ENCODE data around the gene DIMT1. TPM values are rescaled to one million over a fixed set of nuclear protein-coding genes. Genes with fewer than 3 reads are reported as not detected.

The DIMT1 gene
- total RNA-seq, 1 experiment from 2014 or later: 44.0 TPM

DNA sequence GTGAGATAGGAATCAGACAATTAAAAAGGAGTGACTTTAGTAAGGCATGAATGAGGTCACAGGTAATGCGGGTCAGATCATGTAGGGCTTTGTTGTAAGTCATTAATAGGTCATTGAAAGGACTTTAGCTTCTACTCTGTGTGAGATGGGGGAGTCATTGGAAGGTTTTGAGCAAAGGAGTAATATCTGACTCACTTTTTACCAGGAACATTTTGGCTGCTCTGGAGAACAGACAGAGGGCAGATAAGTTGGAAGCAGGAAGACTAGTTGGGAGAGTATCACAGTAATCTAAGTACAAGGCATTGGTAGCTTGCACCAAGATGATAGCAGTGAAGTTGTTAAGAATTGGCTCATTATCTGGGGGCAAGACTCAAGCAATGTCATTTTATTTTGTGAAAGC is 60.3 kb downstream of the DIMT1 start:
- H3K9me3 Mint-ChIP-seq (ENCODE audit: unreplicated experiment): no peaks in the 10 kb centered on the region
- no peak overlapping the region for H3K4me3 Mint-ChIP-seq (ENCODE audit: unreplicated experiment)
- intact Hi-C loops (cut with micrococcal nuclease): no loop called here
- H3K4me1 Mint-ChIP-seq (ENCODE audit: insufficient read depth, unreplicated experiment): peaks cover 11% of the 10 kb centered on the region
- H3K27ac Mint-ChIP-seq (ENCODE audit: low read depth, unreplicated experiment): no peak overlapping the region
- no peak for DNase-seq (ENCODE audit: unreplicated experiment)
- CTCF ChIA-PET: interaction anchor here (0.7 to 1.7 kb wide), 5 partner anchors 10 to 31 kb away, joined by 3 to 8 read pairs (median 5); no protein-coding TSS in a partner anchor
- no peaks in the 10 kb centered on the region for H3K27me3 Mint-ChIP-seq (ENCODE audit: insufficient read depth, unreplicated experiment)
- no TSS peak for BruUV-seq (replicated peaks)
- POLR2A ChIA-PET: interaction anchor here (0.6 kb wide), 1 partner anchor 555 kb away, joined by 3 read pairs; no protein-coding TSS in a partner anchor
- H3K36me3 Mint-ChIP-seq (ENCODE audit: insufficient read depth, unreplicated experiment): peaks cover 7% of the 10 kb centered on the region
- TF ChIP-seq, protein P1, sequence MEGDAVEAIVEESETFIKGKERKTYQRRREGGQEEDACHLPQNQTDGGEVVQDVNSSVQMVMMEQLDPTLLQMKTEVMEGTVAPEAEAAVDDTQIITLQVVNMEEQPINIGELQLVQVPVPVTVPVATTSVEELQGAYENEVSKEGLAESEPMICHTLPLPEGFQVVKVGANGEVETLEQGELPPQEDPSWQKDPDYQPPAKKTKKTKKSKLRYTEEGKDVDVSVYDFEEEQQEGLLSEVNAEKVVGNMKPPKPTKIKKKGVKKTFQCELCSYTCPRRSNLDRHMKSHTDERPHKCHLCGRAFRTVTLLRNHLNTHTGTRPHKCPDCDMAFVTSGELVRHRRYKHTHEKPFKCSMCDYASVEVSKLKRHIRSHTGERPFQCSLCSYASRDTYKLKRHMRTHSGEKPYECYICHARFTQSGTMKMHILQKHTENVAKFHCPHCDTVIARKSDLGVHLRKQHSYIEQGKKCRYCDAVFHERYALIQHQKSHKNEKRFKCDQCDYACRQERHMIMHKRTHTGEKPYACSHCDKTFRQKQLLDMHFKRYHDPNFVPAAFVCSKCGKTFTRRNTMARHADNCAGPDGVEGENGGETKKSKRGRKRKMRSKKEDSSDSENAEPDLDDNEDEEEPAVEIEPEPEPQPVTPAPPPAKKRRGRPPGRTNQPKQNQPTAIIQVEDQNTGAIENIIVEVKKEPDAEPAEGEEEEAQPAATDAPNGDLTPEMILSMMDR (IDR thresholded peaks at IDR 0.05; ENCODE audit: unreplicated experiment): no peak

DNA sequence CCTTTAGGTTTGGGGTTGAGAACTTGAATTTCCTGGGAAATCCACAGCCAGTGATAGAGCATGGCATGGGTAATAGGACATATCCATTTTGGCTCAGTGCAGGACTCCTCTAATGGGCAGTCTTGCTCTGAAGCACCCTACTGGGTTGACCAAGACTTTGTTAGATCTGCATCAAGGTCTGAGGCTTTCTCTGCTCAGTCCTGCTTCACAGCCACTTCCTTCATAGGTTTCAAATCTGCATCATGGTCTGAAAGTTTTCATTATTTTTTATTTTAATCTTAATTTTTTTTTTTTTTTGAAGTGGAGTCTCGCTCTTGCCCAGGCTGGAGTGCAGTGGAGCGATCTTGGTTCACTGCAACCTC is 61.2 kb downstream of the DIMT1 start:
- DNase-seq (ENCODE audit: unreplicated experiment): no peak
- Mint-ChIP-seq H3K9me3 (ENCODE audit: unreplicated experiment) (no peaks in the 10 kb centered on the region), H3K4me3 (ENCODE audit: unreplicated experiment) (no peak overlapping the region), H3K36me3 (ENCODE audit: insufficient read depth, unreplicated experiment) (peaks cover 6% of the 10 kb centered on the region), H3K27me3 (ENCODE audit: insufficient read depth, unreplicated experiment) (no peaks in the 10 kb centered on the region), H3K4me1 (ENCODE audit: insufficient read depth, unreplicated experiment) (peaks cover 11% of the 10 kb centered on the region), H3K27ac (ENCODE audit: low read depth, unreplicated experiment) (no peak overlapping the region)
- POLR2A ChIA-PET: no interaction called here
- CTCF ChIA-PET: interaction anchor here (0.6 kb wide), 1 partner anchor 58 kb away, joined by 3 read pairs; no protein-coding TSS in a partner anchor
- intact Hi-C loops (cut with micrococcal nuclease): no loop called here
- no TSS peak for BruUV-seq (replicated peaks)
- TF ChIP-seq, protein P1 (IDR thresholded peaks at IDR 0.05; ENCODE audit: unreplicated experiment): no peak

DNA sequence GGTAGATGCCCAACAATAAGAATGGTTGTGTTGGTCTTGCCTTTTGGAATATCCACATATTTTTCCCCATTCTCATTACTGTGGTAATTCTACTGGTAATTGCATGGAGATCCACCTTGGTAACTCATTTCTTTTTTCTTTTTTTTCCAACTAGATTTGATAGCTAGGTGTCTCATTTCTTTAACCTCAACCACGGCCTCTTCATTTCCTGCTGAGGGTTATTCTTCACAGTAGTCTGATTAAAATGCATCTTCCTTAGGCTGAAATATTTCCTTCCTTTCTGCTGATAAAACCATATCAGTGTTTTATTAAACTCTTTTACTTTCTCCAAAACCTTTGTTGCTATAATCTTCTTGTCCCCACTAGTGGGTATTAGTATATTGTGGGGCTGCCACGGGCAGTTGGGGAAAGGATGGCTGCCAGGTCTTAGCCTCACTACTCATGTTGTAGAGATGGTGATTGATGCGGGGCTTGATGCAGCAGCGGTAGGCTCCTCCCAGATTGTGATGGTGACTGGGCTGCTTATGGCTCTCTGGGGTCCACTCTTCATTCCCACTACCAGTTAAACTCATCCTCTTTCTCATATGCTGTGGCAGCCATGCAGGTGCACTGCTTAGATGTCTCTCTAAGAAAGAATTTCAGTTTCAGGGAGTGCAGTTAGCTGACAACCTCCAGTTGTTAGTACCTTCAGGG is 61.8 kb downstream of the DIMT1 start:
- TF ChIP-seq, protein P1 (IDR thresholded peaks at IDR 0.05; ENCODE audit: unreplicated experiment): no peak
- Mint-ChIP-seq H3K4me3 (ENCODE audit: unreplicated experiment) (no peak overlapping the region), H3K4me1 (ENCODE audit: insufficient read depth, unreplicated experiment) (peaks cover 11% of the 10 kb centered on the region), H3K36me3 (ENCODE audit: insufficient read depth, unreplicated experiment) (peaks cover 6% of the 10 kb centered on the region), H3K27me3 (ENCODE audit: insufficient read depth, unreplicated experiment) (no peaks in the 10 kb centered on the region), H3K27ac (ENCODE audit: low read depth, unreplicated experiment) (no peak overlapping the region), H3K9me3 (ENCODE audit: unreplicated experiment) (no peaks in the 10 kb centered on the region)
- intact Hi-C loops (cut with micrococcal nuclease): no loop called here
- no peak for DNase-seq (ENCODE audit: unreplicated experiment)
- POLR2A ChIA-PET: no interaction called here
- CTCF ChIA-PET: interaction anchor here (0.6 to 0.7 kb wide), 2 partner anchors 58 to 196 kb away, joined by 3 read pairs; no protein-coding TSS in a partner anchor
- no TSS peak for BruUV-seq (replicated peaks)

DNA sequence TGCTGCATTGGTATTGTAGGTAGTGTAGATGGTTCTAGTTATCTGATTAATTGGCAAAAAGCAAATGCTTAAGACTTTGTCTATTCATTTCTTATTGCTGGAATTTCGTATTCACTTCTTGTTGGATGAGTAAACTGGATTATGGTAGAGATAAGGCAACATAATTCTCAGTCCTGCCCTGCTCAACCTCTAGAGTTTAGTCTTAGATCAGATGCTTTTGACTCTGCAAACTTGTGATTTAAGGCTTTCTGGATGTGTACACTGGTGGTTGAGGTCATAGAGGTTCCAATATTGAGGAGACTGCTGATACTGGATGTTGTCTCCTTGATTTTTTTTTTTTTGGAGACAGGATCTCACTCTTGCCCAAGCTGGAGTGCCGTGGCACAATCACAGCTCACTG is 62.7 kb downstream of the DIMT1 start:
- no peak overlapping the region for H3K4me3 Mint-ChIP-seq (ENCODE audit: unreplicated experiment)
- no peak for DNase-seq (ENCODE audit: unreplicated experiment)
- BruUV-seq (replicated peaks): no TSS peak
- intact Hi-C loops (cut with micrococcal nuclease): no loop called here
- no peaks in the 10 kb centered on the region for H3K27me3 Mint-ChIP-seq (ENCODE audit: insufficient read depth, unreplicated experiment)
- H3K9me3 Mint-ChIP-seq (ENCODE audit: unreplicated experiment): no peaks in the 10 kb centered on the region
- TF ChIP-seq, protein P1 (IDR thresholded peaks at IDR 0.05; ENCODE audit: unreplicated experiment): no peak
- ChIA-PET CTCF (interaction anchor here (0.8 to 1.0 kb wide), 4 partner anchors 9 to 108 kb away, joined by 3 to 4 read pairs (median 3); no protein-coding TSS in a partner anchor), POLR2A (no interaction called here)
- no peak overlapping the region for H3K27ac Mint-ChIP-seq (ENCODE audit: low read depth, unreplicated experiment)
- H3K4me1 Mint-ChIP-seq (ENCODE audit: insufficient read depth, unreplicated experiment): peaks cover 13% of the 10 kb centered on the region
- peaks cover 6% of the 10 kb centered on the region for H3K36me3 Mint-ChIP-seq (ENCODE audit: insufficient read depth, unreplicated experiment)

Data from MCF 10A (cell line).